GM23338 (cell line): ENCODE measurements around the gene TBC1D14. TPM values are rescaled to one million over a fixed set of nuclear protein-coding genes. Genes with fewer than 3 reads are reported as not detected.

ENCODE experiments used
- ATAC-seq: fragments of 200-7000 bp; cut with Tn5 transposase; 3 replicates; pipeline ENCODE4 v1.9.1; 2020
- DNase-seq: peaks from one replicate; pipeline ENCODE4 v3.0.0-alpha.2; 2015; ENCODE audit warnings: low spot score
- H2AFZ ChIP-seq: fragments of 200-600 bp; sonication (generic); 2 replicates; pipeline ENCODE4 v1.8.0; 2016; ENCODE audit warnings: antibody characterized with exemption, mild to moderate bottlenecking, moderate library complexity
- H3F3A ChIP-seq: fragments of 200-600 bp; sonication (generic); replicated peaks from 2 replicates; pipeline ENCODE4 v1.8.0; 2017; ENCODE audit warnings: antibody characterized with exemption, mixed run types, low read depth
- H3K27ac ChIP-seq: fragments of 200-600 bp; sonication (generic); 2 replicates; pipeline ENCODE4 v1.6.1; 2016; ENCODE audit warnings: low read depth
- H3K27me3 ChIP-seq: fragments of 200-600 bp; sonication (generic); 2 replicates; pipeline ENCODE4 v1.8.0; 2016; ENCODE audit warnings: mild to moderate bottlenecking, mixed run types, moderate library complexity; ENCODE audit not compliant: insufficient read depth
- H3K36me3 ChIP-seq: fragments of 200-600 bp; sonication (generic); 2 replicates; pipeline ENCODE4 v1.8.0; 2016; ENCODE audit warnings: mild to moderate bottlenecking; ENCODE audit not compliant: insufficient read depth
- H3K4me1 ChIP-seq: fragments of 200-600 bp; sonication (generic); 2 replicates; pipeline ENCODE4 v1.8.0; 2016; ENCODE audit warnings: mild to moderate bottlenecking, moderate library complexity; ENCODE audit not compliant: insufficient read depth
- H3K4me2 ChIP-seq: fragments of 200-600 bp; sonication (generic); 2 replicates; pipeline ENCODE4 v1.7.1; 2017; ENCODE audit warnings: mixed run types
- H3K4me3 ChIP-seq: fragments of 200-600 bp; sonication (generic); 2 replicates; pipeline ENCODE4 v1.6.1; 2016; ENCODE audit warnings: mixed run types
- H3K79me2 ChIP-seq: fragments of 200-600 bp; sonication (generic); replicated peaks from 2 replicates; pipeline ENCODE4 v1.8.0; 2017; ENCODE audit warnings: mild to moderate bottlenecking; ENCODE audit not compliant: insufficient read depth
- H3K9me2 ChIP-seq: fragments of 200-600 bp; sonication (generic); 2 replicates; pipeline ENCODE4 v1.8.0; 2017; ENCODE audit not compliant: insufficient read depth
- H4K20me1 ChIP-seq: fragments of 200-600 bp; sonication (generic); replicated peaks from 2 replicates; pipeline ENCODE4 v1.8.0; 2017; ENCODE audit warnings: mild to moderate bottlenecking; ENCODE audit not compliant: insufficient read depth
- H3K27ac Mint-ChIP-seq: 2 replicates; pipeline ENCODE4 v1.8.0; 2020; ENCODE audit warnings: inconsistent platforms, mild to moderate bottlenecking, moderate library complexity, mixed read lengths
- H3K27me3 Mint-ChIP-seq: 3 replicates; pipeline ENCODE4 v1.8.0; 2022; ENCODE audit warnings: low read depth, mild to moderate bottlenecking, moderate library complexity, mixed read lengths, inconsistent platforms; ENCODE audit not compliant: insufficient read depth, poor library complexity
- H3K36me3 Mint-ChIP-seq: 3 replicates; pipeline ENCODE4 v1.8.0; 2021; ENCODE audit warnings: low read depth, mild to moderate bottlenecking, inconsistent platforms, moderate library complexity, mixed read lengths
- H3K4me1 Mint-ChIP-seq: 3 replicates; pipeline ENCODE4 v1.8.0; 2020; ENCODE audit warnings: mild to moderate bottlenecking, inconsistent platforms, mixed read lengths
- H3K4me3 Mint-ChIP-seq: 3 replicates; pipeline ENCODE4 v1.8.0; 2021; ENCODE audit warnings: moderate library complexity, mild to moderate bottlenecking, inconsistent platforms, mixed read lengths
- H3K9me3 Mint-ChIP-seq: 3 replicates; pipeline ENCODE4 v1.8.0; 2020; ENCODE audit warnings: moderate library complexity, mild to moderate bottlenecking, inconsistent platforms, mixed read lengths
- CREB1 ChIP-seq: fragments of 250-450 bp; sonication (Bioruptor Pico); IDR thresholded peaks from 2 replicates; pipeline ENCODE4 v1.5.0; 2020; ENCODE audit warnings: low read depth, mild to moderate bottlenecking, moderate library complexity
- EZH2 ChIP-seq: fragments of 200-600 bp; sonication (generic); IDR thresholded peaks from one replicate; pipeline ENCODE4 v1.8.0; 2017; ENCODE audit warnings: antibody characterized with exemption, mild to moderate bottlenecking, low read depth; ENCODE audit not compliant: unreplicated experiment
- EZH2phosphoT487 ChIP-seq: fragments of 200-600 bp; sonication (generic); IDR thresholded peaks from one replicate; pipeline ENCODE4 v1.8.1; 2018; ENCODE audit warnings: antibody characterized with exemption; ENCODE audit not compliant: unreplicated experiment
- JUNB ChIP-seq: IDR thresholded peaks from one replicate; pipeline ENCODE4 v1.6.1; 2016; ENCODE audit warnings: antibody characterized with exemption; ENCODE audit not compliant: unreplicated experiment
- NANOG ChIP-seq: IDR thresholded peaks from 2 replicates; pipeline ENCODE4 v1.6.1; 2016; ENCODE audit warnings: antibody characterized with exemption, borderline replicate concordance
- POLR2AphosphoS5 ChIP-seq: IDR thresholded peaks from 2 replicates; pipeline ENCODE4 v1.6.1; 2016; ENCODE audit warnings: antibody characterized with exemption, low read depth
- STAT1 ChIP-seq: IDR thresholded peaks from one replicate; pipeline ENCODE4 v1.6.1; 2016; ENCODE audit warnings: antibody characterized with exemption; ENCODE audit not compliant: unreplicated experiment
- ZNF114 ChIP-seq: fragments of 250-450 bp; sonication (Bioruptor Pico); IDR thresholded peaks from 2 replicates; pipeline ENCODE4 v1.5.0; 2020; ENCODE audit warnings: mild to moderate bottlenecking, moderate library complexity
- ZNF331 ChIP-seq: fragments of 250-450 bp; sonication (Bioruptor Pico); IDR thresholded peaks from 2 replicates; pipeline ENCODE4 v1.5.0; 2020; ENCODE audit warnings: low read depth, mild to moderate bottlenecking, moderate library complexity
- polyA plus RNA-seq: library from polyadenylated mRNA; unstranded; fragments of >200 nt; fragmentation: Nextera tagmentation; extraction: Ambion mirVana; gene quantifications from 2 replicates; pipeline ENCODE4 v1.2.1, GENCODE V29; 2016
- total RNA-seq: library from RNA; depleted of rRNA; stranded (reverse); fragments of >200 nt; shearing (Covaris generic); gene quantifications from 2 replicates; pipeline ENCODE4 v1.2.3, GENCODE V29; 2014
- TF ChIP-seq, protein P1 (sequence below), 2 experiments: fragments of 200-600 bp in 1 of 2; sonication (generic) in 1 of 2; conservative IDR thresholded peaks; 2 replicates each; pipeline versions ENCODE4 v1.5.1 to v1.6.1; 2016 to 2017; ENCODE audit warnings: antibody characterized with exemption in 2 of 2, low read depth in 2 of 2, mild to moderate bottlenecking in 2 of 2, moderate library complexity in 1 of 2
- TF ChIP-seq, protein P2 (sequence below): IDR thresholded peaks from one replicate; pipeline ENCODE4 v1.6.1; 2018; ENCODE audit warnings: antibody characterized with exemption; ENCODE audit not compliant: unreplicated experiment
- TF ChIP-seq, protein P3 (sequence below): IDR thresholded peaks from 2 replicates; pipeline ENCODE4 v1.6.1; 2016; ENCODE audit warnings: antibody characterized with exemption
- TF ChIP-seq, protein P4 (sequence below): fragments of 250-450 bp; sonication (Bioruptor Pico); IDR thresholded peaks from 2 replicates; pipeline ENCODE4 v1.5.0; 2020; ENCODE audit warnings: mild to moderate bottlenecking, moderate library complexity

TBC1D14 gene
- total and polyA plus RNA-seq, 2 experiments from 2014 or later: 18.2 to 59.7 TPM

DNA sequence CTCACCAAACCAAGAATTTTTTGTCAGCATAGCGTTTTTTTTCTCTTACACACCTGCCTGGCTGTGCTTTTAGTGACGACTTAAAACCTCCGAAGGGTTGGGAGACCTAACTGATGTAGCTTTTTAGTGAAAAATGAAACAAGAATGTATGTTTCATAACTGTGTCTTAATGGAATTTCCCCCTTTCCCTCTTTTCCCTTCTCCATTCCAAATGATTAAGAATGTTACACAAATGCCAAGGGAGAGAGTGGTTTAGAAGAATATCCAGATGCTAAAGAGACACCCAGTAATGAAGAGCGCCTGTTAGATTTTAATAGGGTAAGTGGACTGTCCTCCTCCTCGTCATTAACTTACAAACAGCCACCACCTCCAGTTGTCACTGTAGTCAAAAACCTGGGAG, 33.2 kb upstream of the TBC1D14 start (continued):
- no peak for TF ChIP-seq NANOG

DNA sequence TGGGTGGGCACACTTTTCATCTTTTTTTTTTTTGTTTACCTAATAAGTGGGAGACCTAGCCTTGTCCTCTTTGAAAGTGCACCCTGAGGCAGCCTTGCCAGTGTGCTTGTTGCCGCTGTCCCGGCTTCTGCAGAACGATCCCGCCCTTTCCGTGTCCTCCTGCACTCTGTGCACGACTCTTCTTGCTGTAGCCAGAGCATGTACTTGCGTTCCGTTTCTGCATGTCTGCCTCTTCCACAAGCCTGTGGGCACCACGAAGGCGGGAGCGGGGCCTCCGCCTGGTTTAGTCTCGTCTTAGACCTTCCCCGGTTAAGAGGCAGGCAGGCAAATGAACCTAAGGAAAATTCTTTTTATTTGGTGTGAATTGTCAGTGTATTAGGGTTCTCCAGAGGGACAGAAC, 32.6 kb upstream of the TBC1D14 start:
- Mint-ChIP-seq H3K36me3 (peaks cover 69% of the 10 kb centered on the region), H3K27me3 (peaks cover 8% of the 10 kb centered on the region), H3K4me3 (no peak overlapping the region), H3K4me1 (0 out of 3 replicates have a peak, but pooled peaks cover 2% of the 10 kb centered on the region), H3K9me3 (no peaks in the 10 kb centered on the region), H3K27ac (0 out of 2 replicates have a peak overlapping the region, but pooled peaks have one; percentile 39)
- Histone ChIP-seq H3K4me3 (no peak overlapping the region), H3K27ac (no peak overlapping the region), H3K9me2 (no peaks in the 10 kb centered on the region), H3K36me3 (peaks cover 7% of the 10 kb centered on the region; the same call in 1 of the 2 replicates), H3K79me2 (no peaks in the 10 kb centered on the region), H3K4me2 (no peak overlapping the region), H3K4me1 (no peaks in the 10 kb centered on the region; the same call in 1 of the 2 replicates), H3K27me3 (no peaks in the 10 kb centered on the region), H2AFZ (no peak overlapping the region), H3F3A (0 out of 2 replicates have a peak, but pooled peaks cover 9% of the 10 kb centered on the region), H4K20me1 (peaks cover 10% of the 10 kb centered on the region)
- ATAC-seq (no peak), DNase-seq (no peak)
- TF ChIP-seq POLR2AphosphoS5: no peak
- TF ChIP-seq, protein P1, sequence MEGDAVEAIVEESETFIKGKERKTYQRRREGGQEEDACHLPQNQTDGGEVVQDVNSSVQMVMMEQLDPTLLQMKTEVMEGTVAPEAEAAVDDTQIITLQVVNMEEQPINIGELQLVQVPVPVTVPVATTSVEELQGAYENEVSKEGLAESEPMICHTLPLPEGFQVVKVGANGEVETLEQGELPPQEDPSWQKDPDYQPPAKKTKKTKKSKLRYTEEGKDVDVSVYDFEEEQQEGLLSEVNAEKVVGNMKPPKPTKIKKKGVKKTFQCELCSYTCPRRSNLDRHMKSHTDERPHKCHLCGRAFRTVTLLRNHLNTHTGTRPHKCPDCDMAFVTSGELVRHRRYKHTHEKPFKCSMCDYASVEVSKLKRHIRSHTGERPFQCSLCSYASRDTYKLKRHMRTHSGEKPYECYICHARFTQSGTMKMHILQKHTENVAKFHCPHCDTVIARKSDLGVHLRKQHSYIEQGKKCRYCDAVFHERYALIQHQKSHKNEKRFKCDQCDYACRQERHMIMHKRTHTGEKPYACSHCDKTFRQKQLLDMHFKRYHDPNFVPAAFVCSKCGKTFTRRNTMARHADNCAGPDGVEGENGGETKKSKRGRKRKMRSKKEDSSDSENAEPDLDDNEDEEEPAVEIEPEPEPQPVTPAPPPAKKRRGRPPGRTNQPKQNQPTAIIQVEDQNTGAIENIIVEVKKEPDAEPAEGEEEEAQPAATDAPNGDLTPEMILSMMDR (conservative IDR thresholded peaks at IDR 0.05; ENCODE audit: low read depth in 2 of 2): no peak
- TF ChIP-seq, protein P2, sequence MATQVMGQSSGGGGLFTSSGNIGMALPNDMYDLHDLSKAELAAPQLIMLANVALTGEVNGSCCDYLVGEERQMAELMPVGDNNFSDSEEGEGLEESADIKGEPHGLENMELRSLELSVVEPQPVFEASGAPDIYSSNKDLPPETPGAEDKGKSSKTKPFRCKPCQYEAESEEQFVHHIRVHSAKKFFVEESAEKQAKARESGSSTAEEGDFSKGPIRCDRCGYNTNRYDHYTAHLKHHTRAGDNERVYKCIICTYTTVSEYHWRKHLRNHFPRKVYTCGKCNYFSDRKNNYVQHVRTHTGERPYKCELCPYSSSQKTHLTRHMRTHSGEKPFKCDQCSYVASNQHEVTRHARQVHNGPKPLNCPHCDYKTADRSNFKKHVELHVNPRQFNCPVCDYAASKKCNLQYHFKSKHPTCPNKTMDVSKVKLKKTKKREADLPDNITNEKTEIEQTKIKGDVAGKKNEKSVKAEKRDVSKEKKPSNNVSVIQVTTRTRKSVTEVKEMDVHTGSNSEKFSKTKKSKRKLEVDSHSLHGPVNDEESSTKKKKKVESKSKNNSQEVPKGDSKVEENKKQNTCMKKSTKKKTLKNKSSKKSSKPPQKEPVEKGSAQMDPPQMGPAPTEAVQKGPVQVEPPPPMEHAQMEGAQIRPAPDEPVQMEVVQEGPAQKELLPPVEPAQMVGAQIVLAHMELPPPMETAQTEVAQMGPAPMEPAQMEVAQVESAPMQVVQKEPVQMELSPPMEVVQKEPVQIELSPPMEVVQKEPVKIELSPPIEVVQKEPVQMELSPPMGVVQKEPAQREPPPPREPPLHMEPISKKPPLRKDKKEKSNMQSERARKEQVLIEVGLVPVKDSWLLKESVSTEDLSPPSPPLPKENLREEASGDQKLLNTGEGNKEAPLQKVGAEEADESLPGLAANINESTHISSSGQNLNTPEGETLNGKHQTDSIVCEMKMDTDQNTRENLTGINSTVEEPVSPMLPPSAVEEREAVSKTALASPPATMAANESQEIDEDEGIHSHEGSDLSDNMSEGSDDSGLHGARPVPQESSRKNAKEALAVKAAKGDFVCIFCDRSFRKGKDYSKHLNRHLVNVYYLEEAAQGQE: no peak
- TF ChIP-seq EZH2phosphoT487: no peak
- TF ChIP-seq ZNF331 (CRISPR knock-in tag): no peak
- TF ChIP-seq, protein P3, sequence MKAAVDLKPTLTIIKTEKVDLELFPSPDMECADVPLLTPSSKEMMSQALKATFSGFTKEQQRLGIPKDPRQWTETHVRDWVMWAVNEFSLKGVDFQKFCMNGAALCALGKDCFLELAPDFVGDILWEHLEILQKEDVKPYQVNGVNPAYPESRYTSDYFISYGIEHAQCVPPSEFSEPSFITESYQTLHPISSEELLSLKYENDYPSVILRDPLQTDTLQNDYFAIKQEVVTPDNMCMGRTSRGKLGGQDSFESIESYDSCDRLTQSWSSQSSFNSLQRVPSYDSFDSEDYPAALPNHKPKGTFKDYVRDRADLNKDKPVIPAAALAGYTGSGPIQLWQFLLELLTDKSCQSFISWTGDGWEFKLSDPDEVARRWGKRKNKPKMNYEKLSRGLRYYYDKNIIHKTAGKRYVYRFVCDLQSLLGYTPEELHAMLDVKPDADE: no peak
- no peak for TF ChIP-seq JUNB
- TF ChIP-seq NANOG: no peak
- no peak for TF ChIP-seq STAT1
- TF ChIP-seq, protein P4, sequence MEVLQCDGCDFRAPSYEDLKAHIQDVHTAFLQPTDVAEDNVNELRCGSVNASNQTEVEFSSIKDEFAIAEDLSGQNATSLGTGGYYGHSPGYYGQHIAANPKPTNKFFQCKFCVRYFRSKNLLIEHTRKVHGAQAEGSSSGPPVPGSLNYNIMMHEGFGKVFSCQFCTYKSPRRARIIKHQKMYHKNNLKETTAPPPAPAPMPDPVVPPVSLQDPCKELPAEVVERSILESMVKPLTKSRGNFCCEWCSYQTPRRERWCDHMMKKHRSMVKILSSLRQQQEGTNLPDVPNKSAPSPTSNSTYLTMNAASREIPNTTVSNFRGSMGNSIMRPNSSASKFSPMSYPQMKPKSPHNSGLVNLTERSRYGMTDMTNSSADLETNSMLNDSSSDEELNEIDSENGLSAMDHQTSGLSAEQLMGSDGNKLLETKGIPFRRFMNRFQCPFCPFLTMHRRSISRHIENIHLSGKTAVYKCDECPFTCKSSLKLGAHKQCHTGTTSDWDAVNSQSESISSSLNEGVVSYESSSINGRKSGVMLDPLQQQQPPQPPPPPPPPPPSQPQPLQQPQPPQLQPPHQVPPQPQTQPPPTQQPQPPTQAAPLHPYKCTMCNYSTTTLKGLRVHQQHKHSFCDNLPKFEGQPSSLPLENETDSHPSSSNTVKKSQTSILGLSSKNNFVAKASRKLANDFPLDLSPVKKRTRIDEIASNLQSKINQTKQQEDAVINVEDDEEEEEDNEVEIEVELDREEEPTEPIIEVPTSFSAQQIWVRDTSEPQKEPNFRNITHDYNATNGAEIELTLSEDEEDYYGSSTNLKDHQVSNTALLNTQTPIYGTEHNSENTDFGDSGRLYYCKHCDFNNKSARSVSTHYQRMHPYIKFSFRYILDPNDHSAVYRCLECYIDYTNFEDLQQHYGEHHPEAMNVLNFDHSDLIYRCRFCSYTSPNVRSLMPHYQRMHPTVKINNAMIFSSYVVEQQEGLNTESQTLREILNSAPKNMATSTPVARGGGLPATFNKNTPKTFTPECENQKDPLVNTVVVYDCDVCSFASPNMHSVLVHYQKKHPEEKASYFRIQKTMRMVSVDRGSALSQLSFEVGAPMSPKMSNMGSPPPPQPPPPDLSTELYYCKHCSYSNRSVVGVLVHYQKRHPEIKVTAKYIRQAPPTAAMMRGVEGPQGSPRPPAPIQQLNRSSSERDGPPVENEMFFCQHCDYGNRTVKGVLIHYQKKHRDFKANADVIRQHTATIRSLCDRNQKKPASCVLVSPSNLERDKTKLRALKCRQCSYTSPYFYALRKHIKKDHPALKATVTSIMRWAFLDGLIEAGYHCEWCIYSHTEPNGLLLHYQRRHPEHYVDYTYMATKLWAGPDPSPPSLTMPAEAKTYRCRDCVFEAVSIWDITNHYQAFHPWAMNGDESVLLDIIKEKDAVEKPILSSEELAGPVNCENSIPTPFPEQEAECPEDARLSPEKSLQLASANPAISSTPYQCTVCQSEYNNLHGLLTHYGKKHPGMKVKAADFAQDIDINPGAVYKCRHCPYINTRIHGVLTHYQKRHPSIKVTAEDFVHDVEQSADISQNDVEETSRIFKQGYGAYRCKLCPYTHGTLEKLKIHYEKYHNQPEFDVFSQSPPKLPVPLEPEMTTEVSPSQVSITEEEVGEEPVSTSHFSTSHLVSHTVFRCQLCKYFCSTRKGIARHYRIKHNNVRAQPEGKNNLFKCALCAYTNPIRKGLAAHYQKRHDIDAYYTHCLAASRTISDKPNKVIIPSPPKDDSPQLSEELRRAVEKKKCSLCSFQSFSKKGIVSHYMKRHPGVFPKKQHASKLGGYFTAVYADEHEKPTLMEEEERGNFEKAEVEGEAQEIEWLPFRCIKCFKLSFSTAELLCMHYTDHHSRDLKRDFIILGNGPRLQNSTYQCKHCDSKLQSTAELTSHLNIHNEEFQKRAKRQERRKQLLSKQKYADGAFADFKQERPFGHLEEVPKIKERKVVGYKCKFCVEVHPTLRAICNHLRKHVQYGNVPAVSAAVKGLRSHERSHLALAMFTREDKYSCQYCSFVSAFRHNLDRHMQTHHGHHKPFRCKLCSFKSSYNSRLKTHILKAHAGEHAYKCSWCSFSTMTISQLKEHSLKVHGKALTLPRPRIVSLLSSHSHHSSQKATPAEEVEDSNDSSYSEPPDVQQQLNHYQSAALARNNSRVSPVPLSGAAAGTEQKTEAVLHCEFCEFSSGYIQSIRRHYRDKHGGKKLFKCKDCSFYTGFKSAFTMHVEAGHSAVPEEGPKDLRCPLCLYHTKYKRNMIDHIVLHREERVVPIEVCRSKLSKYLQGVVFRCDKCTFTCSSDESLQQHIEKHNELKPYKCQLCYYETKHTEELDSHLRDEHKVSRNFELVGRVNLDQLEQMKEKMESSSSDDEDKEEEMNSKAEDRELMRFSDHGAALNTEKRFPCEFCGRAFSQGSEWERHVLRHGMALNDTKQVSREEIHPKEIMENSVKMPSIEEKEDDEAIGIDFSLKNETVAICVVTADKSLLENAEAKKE (CRISPR knock-in tag): no peak
- TF ChIP-seq EZH2: no peak
- TF ChIP-seq ZNF114 (CRISPR knock-in tag): no peak
- TF ChIP-seq CREB1 (CRISPR knock-in tag): no peak
